ENCODE data around the gene C1QL1.

Gene C1QL1

GRCh38 chr17:44988044-44988942 lies 20.2 kb upstream of the C1QL1 start:
- no peak for TF ChIP-seq CTCF (conservative IDR thresholded peaks at IDR 0.05)
- no peak overlapping the region for H3K27ac ChIP-seq

GRCh38 chr17:44983563-44983962 lies 15.5 kb upstream of the C1QL1 start:
- no peak overlapping the region for H3K27ac ChIP-seq
- TF ChIP-seq CTCF (conservative IDR thresholded peaks at IDR 0.05), result no peak

GRCh38 chr17:44982113-44982702 lies 14.1 kb upstream of the C1QL1 start:
- no peak for TF ChIP-seq CTCF (conservative IDR thresholded peaks at IDR 0.05)
- H3K27ac ChIP-seq, result no peak overlapping the region

GRCh38 chr17:44981221-44981968 lies 13.3 kb upstream of the C1QL1 start:
- no peak overlapping the region for H3K27ac ChIP-seq
- no peak for TF ChIP-seq CTCF (conservative IDR thresholded peaks at IDR 0.05)

GRCh38 chr17:44979426-44979995 lies 11.4 kb upstream of the C1QL1 start:
- no peak for TF ChIP-seq CTCF (conservative IDR thresholded peaks at IDR 0.05)
- no peak overlapping the region for H3K27ac ChIP-seq

GRCh38 chr17:44978807-44979206 lies 10.7 kb upstream of the C1QL1 start:
- TF ChIP-seq CTCF (conservative IDR thresholded peaks at IDR 0.05), result no peak
- no peak overlapping the region for H3K27ac ChIP-seq
